Spinal cord (tissue), 10 donors: ENCODE results near the gene CKMT2. TPM values are rescaled to one million over a fixed set of nuclear protein-coding genes. Genes with fewer than 3 reads are reported as not detected.

Source experiments
- DNase-seq, 6 donors: peaks; one replicate each; pipeline versions ENCODE4 v3.0.0 to v3.0.0-alpha.2; 2013 to 2015; ENCODE audit warnings: low spot score in 6 of 6, low read depth in 4 of 6
- H3K27ac ChIP-seq: one replicate; pipeline ENCODE4 v1.5.1; 2013; ENCODE audit warnings: low read depth, low read length, control low read depth
- H3K27me3 ChIP-seq: one replicate; pipeline ENCODE4 v1.6.1; 2013; ENCODE audit warnings: low read length; ENCODE audit not compliant: control insufficient read depth, insufficient read depth
- H3K36me3 ChIP-seq: one replicate; pipeline ENCODE4 v1.6.1; 2013; ENCODE audit warnings: low read length; ENCODE audit not compliant: control insufficient read depth, insufficient read depth
- H3K4me1 ChIP-seq: one replicate; pipeline ENCODE4 v1.6.1; 2013; ENCODE audit warnings: low read length; ENCODE audit not compliant: control insufficient read depth, insufficient read depth
- H3K4me3 ChIP-seq: one replicate; pipeline ENCODE4 v1.5.1; 2013; ENCODE audit warnings: low read depth, low read length, control low read depth
- H3K9me3 ChIP-seq: one replicate; pipeline ENCODE4 v1.6.1; 2013; ENCODE audit warnings: low read length; ENCODE audit not compliant: control insufficient read depth, insufficient read depth
- WGBS: methylation state at CpG from one replicate; pipeline ENCODE4 v1.1.5; 2013; ENCODE audit warnings: missing lambda C conversion rate; ENCODE audit not compliant: insufficient coverage; 5-methylcytosine and 5-hydroxymethylcytosine counted together
- polyA plus RNA-seq, 2 donors: library from polyadenylated mRNA; unstranded; fragments of 120-200 nt; gene quantifications; one replicate each; pipeline ENCODE4 v1.2.1, GENCODE V29; 2013; ENCODE audit not compliant: insufficient read length in 2 of 2
- total RNA-seq, 2 donors: library from RNA; depleted of rRNA in 1 of 2; stranded (reverse); fragments of 120-200 nt in 1 of 2; fragments of >200 nt in 1 of 2; gene quantifications; one replicate each; pipeline versions ENCODE4 v1.2.3 to v1.2.4, GENCODE V29; 2013 to 2014
- donor health status: healthy.

The CKMT2 gene
- total and polyA plus RNA-seq, 4 donors: 3.6 to 7.2 (median 5.4) TPM

DNA sequence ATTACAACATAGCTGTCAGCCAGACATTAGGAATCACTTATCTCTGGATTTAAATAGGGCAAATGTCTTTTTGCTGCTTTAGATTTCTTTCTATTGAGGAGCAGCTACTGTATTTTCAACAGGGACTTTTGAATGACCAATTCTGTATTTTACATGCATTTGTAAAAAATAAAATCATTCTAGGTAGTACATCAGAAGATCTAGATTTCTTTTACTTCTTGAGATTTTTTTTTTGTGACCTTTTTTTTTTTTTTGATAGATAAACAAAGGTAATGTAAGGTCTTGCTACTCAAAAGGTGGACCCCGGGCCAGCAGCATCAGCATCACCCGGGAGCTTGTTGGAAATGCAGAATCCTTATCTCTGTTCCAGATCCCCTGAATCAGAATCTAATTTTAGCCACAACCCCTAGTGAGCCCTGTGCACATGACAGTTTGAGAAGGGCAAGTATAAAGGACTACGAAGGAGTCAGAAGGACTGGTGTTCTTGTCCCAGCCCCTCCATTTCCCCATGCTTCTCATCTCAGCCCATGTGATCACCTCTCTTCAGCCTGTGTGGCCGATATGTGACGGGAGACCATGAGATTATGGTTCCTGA, 37.7 kb upstream of the CKMT2 start:
- Histone ChIP-seq H3K4me1 (peaks cover 8% of the 10 kb centered on the region), H3K9me3 (no peaks in the 10 kb centered on the region), H3K4me3 (no peak overlapping the region), H3K36me3 (no peaks in the 10 kb centered on the region), H3K27me3 (no peaks in the 10 kb centered on the region), H3K27ac (no peak overlapping the region)
- DNase-seq: no peak
- no CpG with 5 or more reads among the region's 5 CpGs for WGBS

- no peak overlapping the region for H3K4me3 ChIP-seq
- H3K4me1 ChIP-seq: no peaks in the 10 kb centered on the region
- H3K27ac ChIP-seq: no peak overlapping the region
- no peaks in the 10 kb centered on the region for H3K27me3 ChIP-seq
- H3K9me3 ChIP-seq: no peaks in the 10 kb centered on the region
- 58% methylated on average over 2 of the region's 2 CpGs for WGBS
- DNase-seq: peak in 1 of 6 donors; percentile 34
- no peaks in the 10 kb centered on the region for H3K36me3 ChIP-seq
Observed at GRCh38 chr5:81202655-81203054, 30.5 kb upstream of the CKMT2 start.

- Histone ChIP-seq H3K27me3 (no peaks in the 10 kb centered on the region), H3K27ac (no peak overlapping the region), H3K36me3 (no peaks in the 10 kb centered on the region), H3K9me3 (no peaks in the 10 kb centered on the region), H3K4me1 (no peaks in the 10 kb centered on the region), H3K4me3 (no peak overlapping the region)
- DNase-seq: no peak
- 90% methylated on average over 1 of the region's 3 CpGs for WGBS
Observed at GRCh38 chr5:81203729-81204128, 29.4 kb upstream of the CKMT2 start.

- no peaks in the 10 kb centered on the region for H3K4me1 ChIP-seq
- H3K36me3 ChIP-seq: no peaks in the 10 kb centered on the region
- no peak overlapping the region for H3K27ac ChIP-seq
- H3K27me3 ChIP-seq: no peaks in the 10 kb centered on the region
- no peaks in the 10 kb centered on the region for H3K9me3 ChIP-seq
- no peak overlapping the region for H3K4me3 ChIP-seq
- 100% methylated on average over 1 of the region's 1 CpG for WGBS
- no peak for DNase-seq
Observed at GRCh38 chr5:81204205-81204604, 28.9 kb upstream of the CKMT2 start.

DNA sequence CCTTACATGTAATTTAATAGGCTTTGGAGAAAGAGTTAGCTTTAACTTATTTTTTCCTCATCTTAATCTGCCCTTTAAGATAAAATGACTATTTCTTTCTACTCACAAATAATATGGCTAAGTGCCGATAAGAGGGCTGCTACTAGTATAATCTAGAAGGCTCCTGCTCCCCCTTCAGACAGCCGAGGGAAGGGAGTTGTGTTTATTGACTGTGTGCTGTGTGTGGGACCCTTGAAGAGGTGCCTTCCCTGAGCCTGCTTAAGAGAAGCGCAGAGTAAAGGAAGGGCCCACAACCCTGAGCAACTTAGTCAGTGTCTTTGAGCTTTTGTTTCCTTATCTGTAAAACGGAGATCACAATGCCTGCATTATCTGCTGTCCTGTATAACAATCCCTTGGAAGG, 28.1 kb upstream of the CKMT2 start:
- H3K27me3 ChIP-seq: no peaks in the 10 kb centered on the region
- 85% methylated on average over 2 of the region's 4 CpGs for WGBS
- H3K9me3 ChIP-seq: no peaks in the 10 kb centered on the region

GRCh38 chr5:81207009-81207408, 26.1 kb upstream of the CKMT2 start:
- H3K36me3 ChIP-seq: no peaks in the 10 kb centered on the region
- DNase-seq: no peak
- 60% methylated on average over 2 of the region's 5 CpGs for WGBS

More for the DNA sequence above, 28.1 kb upstream of the CKMT2 start:
- H3K36me3 ChIP-seq: no peaks in the 10 kb centered on the region
- no peaks in the 10 kb centered on the region for H3K4me1 ChIP-seq
- H3K4me3 ChIP-seq: no peak overlapping the region
- DNase-seq: no peak
- H3K27ac ChIP-seq: no peak overlapping the region

DNA sequence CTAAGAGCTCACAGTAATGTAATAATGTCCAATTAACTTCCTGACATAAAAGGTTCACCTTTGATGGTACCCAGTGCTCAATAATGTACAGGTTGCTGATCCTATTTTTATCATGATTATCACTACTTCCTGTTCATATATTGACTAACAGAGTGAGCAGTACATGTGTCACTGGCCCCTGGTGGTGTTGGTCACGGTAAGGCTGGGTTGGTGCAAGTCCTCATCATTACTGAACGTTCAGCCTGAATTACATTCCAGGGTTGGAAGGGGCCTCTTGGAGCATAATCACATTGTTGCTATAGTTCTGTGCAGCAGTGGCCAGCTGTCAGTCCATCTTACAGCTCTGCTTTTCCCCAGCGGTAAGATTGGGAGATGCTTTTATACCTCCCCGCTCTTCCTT, 24.2 kb upstream of the CKMT2 start:
- no peak for DNase-seq
- H3K4me1 ChIP-seq: no peaks in the 10 kb centered on the region
- no peaks in the 10 kb centered on the region for H3K9me3 ChIP-seq
- 76% methylated on average over 2 of the region's 4 CpGs for WGBS
- H3K4me3 ChIP-seq: no peak overlapping the region
- no peaks in the 10 kb centered on the region for H3K27me3 ChIP-seq
- H3K36me3 ChIP-seq: peaks cover 3% of the 10 kb centered on the region
- H3K27ac ChIP-seq: no peak overlapping the region

More at GRCh38 chr5:81207009-81207408, 26.1 kb upstream of the CKMT2 start:
- no peaks in the 10 kb centered on the region for H3K9me3 ChIP-seq
- H3K27ac ChIP-seq: no peak overlapping the region
- no peak overlapping the region for H3K4me3 ChIP-seq
- no peaks in the 10 kb centered on the region for H3K4me1 ChIP-seq
- no peaks in the 10 kb centered on the region for H3K27me3 ChIP-seq

GRCh38 chr5:81209386-81209785, 23.7 kb upstream of the CKMT2 start:
- no peak for DNase-seq
- no peaks in the 10 kb centered on the region for H3K9me3 ChIP-seq
- no peak overlapping the region for H3K4me3 ChIP-seq
- peaks cover 3% of the 10 kb centered on the region for H3K36me3 ChIP-seq
- H3K27me3 ChIP-seq: no peaks in the 10 kb centered on the region
- no peaks in the 10 kb centered on the region for H3K4me1 ChIP-seq
- WGBS: 85% methylated on average over 4 of the region's 5 CpGs
- no peak overlapping the region for H3K27ac ChIP-seq

GRCh38 chr5:81209869-81210493, 23.1 kb upstream of the CKMT2 start:
- 76% methylated on average over 9 of the region's 11 CpGs for WGBS
- H3K36me3 ChIP-seq: peaks cover 3% of the 10 kb centered on the region

GRCh38 chr5:81212211-81212751, 20.8 kb upstream of the CKMT2 start:
- Histone ChIP-seq H3K27me3 (no peaks in the 10 kb centered on the region), H3K27ac (no peak overlapping the region), H3K4me1 (no peaks in the 10 kb centered on the region), H3K36me3 (peaks cover 3% of the 10 kb centered on the region), H3K4me3 (no peak overlapping the region), H3K9me3 (no peaks in the 10 kb centered on the region)
- WGBS: 74% methylated on average over 10 of the region's 11 CpGs
- DNase-seq: peak in 2 of 6 donors; percentile 70 to 74

More at GRCh38 chr5:81209869-81210493, 23.1 kb upstream of the CKMT2 start:
- H3K27ac ChIP-seq: no peak overlapping the region
- no peak for DNase-seq
- no peak overlapping the region for H3K4me3 ChIP-seq
- H3K27me3 ChIP-seq: no peaks in the 10 kb centered on the region
- H3K4me1 ChIP-seq: no peaks in the 10 kb centered on the region
- H3K9me3 ChIP-seq: no peaks in the 10 kb centered on the region
